ENCODE results near the gene WSB1. TPM values are rescaled to one million over a fixed set of nuclear protein-coding genes. Genes with fewer than 3 reads are reported as not detected.

The WSB1 gene
- total RNA-seq, 3 donors from 2014 or later, result 65.9 to 76.9 (median 73.2) TPM

GRCh38 chr17:27357236-27357635 lies 63.3 kb downstream of the WSB1 start:
- H3K9me3 Mint-ChIP-seq, result no peaks in the 10 kb centered on the region
- no peaks in the 10 kb centered on the region for H3K36me3 Mint-ChIP-seq (ENCODE audit: insufficient read depth)
- no peaks in the 10 kb centered on the region for H3K27me3 Mint-ChIP-seq (ENCODE audit: low read depth)
- no peak for DNase-seq
- H3K4me3 Mint-ChIP-seq, result no peak overlapping the region
- H3K4me1 Mint-ChIP-seq (ENCODE audit: low read depth), result peaks cover 21% of the 10 kb centered on the region
- ATAC-seq, result no peak

- H3K4me3 Mint-ChIP-seq, result no peak overlapping the region
- no peaks in the 10 kb centered on the region for H3K9me3 Mint-ChIP-seq
- peaks cover 5% of the 10 kb centered on the region for H3K4me1 Mint-ChIP-seq (ENCODE audit: low read depth)
- H3K36me3 Mint-ChIP-seq (ENCODE audit: insufficient read depth), result no peaks in the 10 kb centered on the region
- no peaks in the 10 kb centered on the region for H3K27me3 Mint-ChIP-seq (ENCODE audit: low read depth)
- no peak for DNase-seq
- no peak for ATAC-seq
Measured at GRCh38 chr17:27360507-27360906, 66.6 kb downstream of the WSB1 start.

- H3K4me1 Mint-ChIP-seq (ENCODE audit: low read depth), result peaks cover 4% of the 10 kb centered on the region
Measured at GRCh38 chr17:27361695-27362094, 67.8 kb downstream of the WSB1 start.

GRCh38 chr17:27362503-27362902 lies 68.6 kb downstream of the WSB1 start:
- no peak for ATAC-seq

More at GRCh38 chr17:27361695-27362094, 67.8 kb downstream of the WSB1 start:
- no peak overlapping the region for H3K4me3 Mint-ChIP-seq
- no peaks in the 10 kb centered on the region for H3K36me3 Mint-ChIP-seq (ENCODE audit: insufficient read depth)
- DNase-seq, result no peak
- H3K27me3 Mint-ChIP-seq (ENCODE audit: low read depth), result no peaks in the 10 kb centered on the region
- no peak for ATAC-seq
- H3K9me3 Mint-ChIP-seq, result no peaks in the 10 kb centered on the region

GRCh38 chr17:27362909-27363308 lies 69.0 kb downstream of the WSB1 start:
- Mint-ChIP-seq H3K27me3 (ENCODE audit: low read depth) (no peaks in the 10 kb centered on the region), H3K9me3 (no peaks in the 10 kb centered on the region), H3K4me1 (ENCODE audit: low read depth) (peaks cover 4% of the 10 kb centered on the region), H3K4me3 (no peak overlapping the region), H3K36me3 (ENCODE audit: insufficient read depth) (no peaks in the 10 kb centered on the region)
- ATAC-seq (no peak), DNase-seq (no peak)

More at GRCh38 chr17:27362503-27362902, 68.6 kb downstream of the WSB1 start:
- Mint-ChIP-seq H3K9me3 (no peaks in the 10 kb centered on the region), H3K27me3 (ENCODE audit: low read depth) (no peaks in the 10 kb centered on the region), H3K4me3 (no peak overlapping the region), H3K36me3 (ENCODE audit: insufficient read depth) (no peaks in the 10 kb centered on the region), H3K4me1 (ENCODE audit: low read depth) (peaks cover 4% of the 10 kb centered on the region)
- no peak for DNase-seq

GRCh38 chr17:27363326-27363725 lies 69.4 kb downstream of the WSB1 start:
- no peak overlapping the region for H3K4me3 Mint-ChIP-seq
- no peaks in the 10 kb centered on the region for H3K27me3 Mint-ChIP-seq (ENCODE audit: low read depth)
- peaks cover 4% of the 10 kb centered on the region for H3K4me1 Mint-ChIP-seq (ENCODE audit: low read depth)
- no peaks in the 10 kb centered on the region for H3K36me3 Mint-ChIP-seq (ENCODE audit: insufficient read depth)
- no peak for DNase-seq
- no peak for ATAC-seq
- H3K9me3 Mint-ChIP-seq, result no peaks in the 10 kb centered on the region

Other genes starting within 250 kb of the WSB1 start
- gene KSR1, start 162.3 kb downstream of the WSB1 start, total RNA-seq, result 10 to 100 TPM; 52.1 to 63.5 (median 56.8) TPM